ENCODE measurements around the gene COG2.

Gene COG2, protein sequence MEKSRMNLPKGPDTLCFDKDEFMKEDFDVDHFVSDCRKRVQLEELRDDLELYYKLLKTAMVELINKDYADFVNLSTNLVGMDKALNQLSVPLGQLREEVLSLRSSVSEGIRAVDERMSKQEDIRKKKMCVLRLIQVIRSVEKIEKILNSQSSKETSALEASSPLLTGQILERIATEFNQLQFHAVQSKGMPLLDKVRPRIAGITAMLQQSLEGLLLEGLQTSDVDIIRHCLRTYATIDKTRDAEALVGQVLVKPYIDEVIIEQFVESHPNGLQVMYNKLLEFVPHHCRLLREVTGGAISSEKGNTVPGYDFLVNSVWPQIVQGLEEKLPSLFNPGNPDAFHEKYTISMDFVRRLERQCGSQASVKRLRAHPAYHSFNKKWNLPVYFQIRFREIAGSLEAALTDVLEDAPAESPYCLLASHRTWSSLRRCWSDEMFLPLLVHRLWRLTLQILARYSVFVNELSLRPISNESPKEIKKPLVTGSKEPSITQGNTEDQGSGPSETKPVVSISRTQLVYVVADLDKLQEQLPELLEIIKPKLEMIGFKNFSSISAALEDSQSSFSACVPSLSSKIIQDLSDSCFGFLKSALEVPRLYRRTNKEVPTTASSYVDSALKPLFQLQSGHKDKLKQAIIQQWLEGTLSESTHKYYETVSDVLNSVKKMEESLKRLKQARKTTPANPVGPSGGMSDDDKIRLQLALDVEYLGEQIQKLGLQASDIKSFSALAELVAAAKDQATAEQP

DNA sequence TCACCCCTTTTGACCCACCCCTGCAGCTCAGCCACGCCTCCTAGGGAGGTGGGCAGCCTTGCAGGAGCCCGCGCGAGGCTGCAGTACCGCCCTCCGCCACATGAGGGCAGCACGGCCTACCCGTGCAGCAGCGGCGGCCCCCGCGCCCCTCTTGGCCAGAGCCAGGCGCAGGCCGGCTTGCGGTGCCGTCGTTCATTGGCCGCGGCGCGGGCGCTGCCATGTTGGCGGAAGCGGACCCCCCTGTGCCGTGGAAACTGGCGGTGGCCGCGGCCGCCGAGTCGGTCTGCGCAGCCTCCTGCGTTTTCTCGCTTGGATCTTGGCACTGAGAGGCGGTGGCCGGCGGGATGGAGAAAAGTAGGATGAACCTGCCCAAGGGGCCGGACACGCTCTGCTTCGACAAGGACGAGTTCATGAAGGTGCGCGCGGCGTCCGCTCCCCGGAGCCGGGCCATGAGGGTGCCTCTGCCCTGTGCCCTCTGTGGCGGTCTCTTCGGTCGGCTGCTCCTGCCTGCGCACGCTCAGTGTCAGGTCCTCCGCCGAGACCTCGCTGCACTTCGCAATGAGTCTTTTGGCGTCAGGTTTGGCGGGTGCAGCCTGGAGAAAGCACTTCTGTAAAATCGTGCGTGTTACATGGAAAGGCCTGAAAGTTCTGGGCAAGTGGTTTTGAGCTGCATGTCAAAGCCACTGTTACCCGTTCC is at the start of gene COG2:
Gene COG2 (plus strand): TSS at position 219 of the 697 bp plus-strand sequence. CDS start 126 bp downstream, at position 345.
- TF ChIP-seq, protein P1, sequence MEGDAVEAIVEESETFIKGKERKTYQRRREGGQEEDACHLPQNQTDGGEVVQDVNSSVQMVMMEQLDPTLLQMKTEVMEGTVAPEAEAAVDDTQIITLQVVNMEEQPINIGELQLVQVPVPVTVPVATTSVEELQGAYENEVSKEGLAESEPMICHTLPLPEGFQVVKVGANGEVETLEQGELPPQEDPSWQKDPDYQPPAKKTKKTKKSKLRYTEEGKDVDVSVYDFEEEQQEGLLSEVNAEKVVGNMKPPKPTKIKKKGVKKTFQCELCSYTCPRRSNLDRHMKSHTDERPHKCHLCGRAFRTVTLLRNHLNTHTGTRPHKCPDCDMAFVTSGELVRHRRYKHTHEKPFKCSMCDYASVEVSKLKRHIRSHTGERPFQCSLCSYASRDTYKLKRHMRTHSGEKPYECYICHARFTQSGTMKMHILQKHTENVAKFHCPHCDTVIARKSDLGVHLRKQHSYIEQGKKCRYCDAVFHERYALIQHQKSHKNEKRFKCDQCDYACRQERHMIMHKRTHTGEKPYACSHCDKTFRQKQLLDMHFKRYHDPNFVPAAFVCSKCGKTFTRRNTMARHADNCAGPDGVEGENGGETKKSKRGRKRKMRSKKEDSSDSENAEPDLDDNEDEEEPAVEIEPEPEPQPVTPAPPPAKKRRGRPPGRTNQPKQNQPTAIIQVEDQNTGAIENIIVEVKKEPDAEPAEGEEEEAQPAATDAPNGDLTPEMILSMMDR (conservative IDR thresholded peaks at IDR 0.05; ENCODE audit: low read depth, low read length) = peak; percentile 88
- DNase-seq (ENCODE audit: low read depth) = peak; percentile 71
- peak within 1 kb of the TSS; percentile 85 for H3K4me3 ChIP-seq (ENCODE audit: low read length)

DNA sequence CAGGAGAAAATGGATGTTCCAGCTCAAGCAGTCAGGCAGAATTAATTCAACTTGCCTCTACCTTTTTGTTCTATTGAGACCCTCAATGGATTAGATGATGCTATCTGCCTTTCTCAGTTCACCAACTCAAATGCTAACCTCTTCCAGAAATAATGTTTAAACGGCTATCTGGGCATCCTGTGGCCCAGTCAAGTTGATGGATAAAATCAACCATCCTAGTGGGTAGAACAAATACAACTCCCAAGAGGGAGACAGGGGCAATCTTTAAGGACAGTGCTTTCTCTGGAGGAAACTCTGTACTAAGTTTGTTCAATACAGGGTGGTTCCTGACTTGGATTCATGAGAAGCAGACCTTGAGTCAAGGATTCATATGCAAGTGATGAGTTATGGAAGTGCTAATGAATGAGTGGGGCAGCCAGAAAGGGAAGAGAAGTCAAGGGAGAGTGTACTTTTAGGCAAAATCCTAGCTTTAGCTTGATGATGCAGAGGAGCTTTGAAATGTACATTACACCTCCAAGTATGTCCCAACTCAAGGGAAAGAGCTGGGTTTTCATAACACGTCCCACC is 49.4 kb upstream of the COG2 start:
- no peak overlapping the region for H3K4me3 ChIP-seq (ENCODE audit: low read length)
- TF ChIP-seq, protein P1 (conservative IDR thresholded peaks at IDR 0.05; ENCODE audit: low read depth, low read length) = no peak
- DNase-seq (ENCODE audit: low read depth) = no peak

DNA sequence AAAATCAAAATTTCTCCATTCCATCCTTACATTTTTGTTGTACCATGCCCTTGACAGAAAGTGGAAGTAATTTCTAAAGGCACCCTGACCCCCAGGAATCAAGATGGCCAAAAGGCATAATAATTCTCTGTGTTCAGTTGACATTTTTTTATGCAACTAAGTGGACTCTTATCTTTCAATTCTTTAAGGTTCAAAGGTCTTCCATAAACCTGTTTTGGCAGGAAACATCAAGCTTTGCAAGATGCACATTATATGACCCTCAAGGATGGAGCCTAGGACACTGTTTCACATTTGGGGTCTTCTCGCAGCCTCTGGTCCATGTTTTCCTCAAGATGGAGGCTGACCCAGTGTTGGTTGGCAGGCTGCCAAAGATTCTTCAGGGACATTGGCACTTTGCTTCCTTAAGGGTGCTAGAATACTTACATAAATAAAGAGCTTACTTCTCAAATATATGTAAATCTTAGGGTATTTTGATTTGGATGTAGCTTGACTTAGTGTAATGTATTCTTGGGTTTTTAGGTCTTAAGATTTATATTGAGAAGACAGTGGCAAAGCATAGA is 48.0 kb upstream of the COG2 start:
- TF ChIP-seq, protein P1 (conservative IDR thresholded peaks at IDR 0.05; ENCODE audit: low read depth, low read length) = no peak
- DNase-seq (ENCODE audit: low read depth) = no peak

DNA sequence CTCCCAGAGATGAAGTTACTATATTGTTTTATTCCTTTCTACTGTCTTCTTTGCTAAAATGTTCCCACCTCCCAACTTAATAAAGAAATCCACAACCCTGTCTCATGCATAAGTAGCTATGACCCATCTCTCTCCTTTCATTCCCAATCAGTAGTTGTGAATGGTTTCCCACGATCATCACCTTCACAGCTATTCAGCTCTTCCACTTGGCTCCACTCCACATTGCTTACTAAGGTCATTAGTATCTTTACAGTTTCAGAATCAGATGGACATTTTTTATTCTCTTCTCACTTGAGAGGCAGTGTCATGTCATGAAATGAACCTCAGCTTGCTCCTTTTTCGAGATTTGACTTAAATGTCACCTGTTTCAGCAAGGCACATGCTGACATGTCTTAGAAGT is 47.1 kb upstream of the COG2 start:
- H3K4me3 ChIP-seq (ENCODE audit: low read length) = no peak overlapping the region
- TF ChIP-seq, protein P1 (conservative IDR thresholded peaks at IDR 0.05; ENCODE audit: low read depth, low read length) = no peak
- no peak for DNase-seq (ENCODE audit: low read depth)

More for the DNA sequence above, 48.0 kb upstream of the COG2 start:
- H3K4me3 ChIP-seq (ENCODE audit: low read length) = no peak overlapping the region

DNA sequence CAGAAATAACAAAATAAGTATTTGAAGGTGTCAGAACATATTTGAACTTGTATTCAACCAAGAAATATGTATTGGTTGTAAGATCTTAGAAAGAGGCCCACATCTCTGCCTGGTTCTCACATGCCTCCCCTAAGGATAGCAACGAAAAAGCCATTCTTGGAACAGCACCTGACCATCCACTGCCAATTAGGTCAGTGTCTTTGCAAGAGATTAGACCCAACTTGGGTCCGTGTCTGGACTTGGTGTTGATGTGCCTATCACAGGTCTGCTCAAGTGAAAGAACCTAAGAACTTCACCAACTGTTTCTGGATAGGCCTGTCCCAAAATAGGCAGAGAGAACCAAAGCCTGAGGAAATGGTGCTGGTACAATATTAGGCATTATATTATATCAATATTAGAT is 46.0 kb upstream of the COG2 start:
- TF ChIP-seq, protein P1 (conservative IDR thresholded peaks at IDR 0.05; ENCODE audit: low read depth, low read length) = no peak
- no peak overlapping the region for H3K4me3 ChIP-seq (ENCODE audit: low read length)
- DNase-seq (ENCODE audit: low read depth) = no peak

DNA sequence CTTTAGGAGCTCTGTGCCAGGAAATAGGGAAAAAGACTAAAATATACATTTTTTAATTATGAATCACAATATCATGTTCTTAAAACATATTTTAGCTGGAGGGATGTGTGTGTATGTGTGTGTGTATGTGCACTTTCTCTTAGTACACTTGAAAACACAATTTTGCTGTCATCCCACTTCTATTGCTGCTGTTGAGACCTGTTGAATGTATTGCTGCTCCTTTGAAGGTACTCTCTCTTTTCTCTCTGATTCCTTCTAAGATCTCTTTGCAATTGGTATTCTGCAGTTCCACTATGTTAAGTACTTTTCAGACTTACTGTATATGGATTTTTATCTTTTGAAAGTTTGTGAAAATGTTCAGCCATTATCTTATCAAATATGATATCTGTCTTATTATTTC is 43.5 kb upstream of the COG2 start:
- H3K4me3 ChIP-seq (ENCODE audit: low read length) = no peak overlapping the region
- DNase-seq (ENCODE audit: low read depth) = no peak
- TF ChIP-seq, protein P1 (conservative IDR thresholded peaks at IDR 0.05; ENCODE audit: low read depth, low read length) = no peak

Data from retinal pigment epithelial cell (primary cell).